GM12864 (cell line): ENCODE results near the gene EXOC7.

Source experiments
- DNase-seq: peaks from one replicate; pipeline ENCODE4 v3.0.0-alpha.2; 2011; ENCODE audit warnings: low read depth
- H3K4me3 ChIP-seq: 2 replicates; pipeline ENCODE4 v1.5.1; 2011; ENCODE audit warnings: mild to moderate bottlenecking, low read depth, low read length, control low read depth
- CTCF ChIP-seq: IDR thresholded peaks from 2 replicates; pipeline ENCODE4 v1.5.1; 2011; ENCODE audit warnings: low read depth, mild to moderate bottlenecking, moderate library complexity, low read length, control low read depth, inconsistent platforms; ENCODE audit errors: missing control alignments

Gene EXOC7, protein sequence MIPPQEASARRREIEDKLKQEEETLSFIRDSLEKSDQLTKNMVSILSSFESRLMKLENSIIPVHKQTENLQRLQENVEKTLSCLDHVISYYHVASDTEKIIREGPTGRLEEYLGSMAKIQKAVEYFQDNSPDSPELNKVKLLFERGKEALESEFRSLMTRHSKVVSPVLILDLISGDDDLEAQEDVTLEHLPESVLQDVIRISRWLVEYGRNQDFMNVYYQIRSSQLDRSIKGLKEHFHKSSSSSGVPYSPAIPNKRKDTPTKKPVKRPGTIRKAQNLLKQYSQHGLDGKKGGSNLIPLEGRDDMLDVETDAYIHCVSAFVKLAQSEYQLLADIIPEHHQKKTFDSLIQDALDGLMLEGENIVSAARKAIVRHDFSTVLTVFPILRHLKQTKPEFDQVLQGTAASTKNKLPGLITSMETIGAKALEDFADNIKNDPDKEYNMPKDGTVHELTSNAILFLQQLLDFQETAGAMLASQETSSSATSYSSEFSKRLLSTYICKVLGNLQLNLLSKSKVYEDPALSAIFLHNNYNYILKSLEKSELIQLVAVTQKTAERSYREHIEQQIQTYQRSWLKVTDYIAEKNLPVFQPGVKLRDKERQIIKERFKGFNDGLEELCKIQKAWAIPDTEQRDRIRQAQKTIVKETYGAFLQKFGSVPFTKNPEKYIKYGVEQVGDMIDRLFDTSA

DNA sequence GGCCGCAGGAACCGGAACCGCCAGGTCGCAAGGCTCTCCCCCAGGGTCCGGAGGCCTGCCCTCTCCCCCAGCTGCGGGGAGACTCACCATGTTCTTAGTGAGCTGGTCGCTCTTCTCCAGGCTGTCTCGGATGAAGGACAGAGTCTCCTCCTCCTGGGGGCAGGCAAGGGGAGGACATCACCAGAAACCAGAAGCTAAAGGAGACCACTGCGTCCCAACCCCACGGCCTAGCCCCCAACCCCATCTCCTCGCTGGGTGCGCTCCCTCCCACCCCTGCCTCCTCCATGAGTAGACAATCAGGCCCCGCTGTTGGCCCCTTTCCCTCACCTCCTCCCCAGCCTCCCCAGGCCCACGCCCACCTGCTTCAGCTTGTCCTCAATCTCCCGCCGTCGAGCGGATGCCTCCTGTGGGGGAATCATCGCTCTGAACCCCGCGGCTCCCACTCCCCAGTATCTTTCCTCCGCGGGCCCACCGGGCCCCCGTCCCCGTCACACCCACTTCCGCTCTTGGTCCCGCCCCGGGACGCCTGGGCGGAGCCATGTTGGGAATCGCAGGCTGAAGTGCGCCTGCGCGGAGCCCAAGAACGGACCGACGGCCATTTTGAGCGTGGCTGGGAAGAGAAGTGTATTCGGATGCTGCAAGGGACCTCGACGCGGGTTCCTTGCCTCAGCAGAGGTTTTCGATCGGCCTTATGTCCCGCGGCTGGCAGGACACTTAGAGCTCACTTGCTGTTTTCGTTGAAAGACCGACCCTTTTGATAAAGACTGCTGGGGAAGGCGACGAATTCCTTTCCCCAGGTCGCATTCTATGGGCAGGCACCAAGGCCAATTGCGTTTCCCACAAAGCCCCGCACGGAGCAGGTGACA lies at the start of gene EXOC7:
TSS of gene EXOC7 (minus strand) at position 514 of the 866 bp plus-strand sequence. CDS start at position 419, 95 bp downstream.
- DNase-seq: peak; percentile 58
- H3K4me3 ChIP-seq: peak within 1 kb of the TSS; percentile 94
- TF ChIP-seq CTCF: peak; percentile 13

- H3K4me3 ChIP-seq: no peak overlapping the region
- TF ChIP-seq CTCF: no peak
- DNase-seq: no peak
Observed at GRCh38 chr17:76153202-76153601, 49.6 kb upstream of the EXOC7 start.

- no peak for TF ChIP-seq CTCF
- DNase-seq: no peak
- no peak overlapping the region for H3K4me3 ChIP-seq
Observed at GRCh38 chr17:76152591-76152990, 49.0 kb upstream of the EXOC7 start.

- TF ChIP-seq CTCF: no peak
- no peak for DNase-seq
- H3K4me3 ChIP-seq: no peak overlapping the region
Observed at GRCh38 chr17:76151896-76152454, 48.4 kb upstream of the EXOC7 start.

- DNase-seq: no peak
- no peak for TF ChIP-seq CTCF
- no peak overlapping the region for H3K4me3 ChIP-seq
Observed at GRCh38 chr17:76150712-76151622, 47.4 kb upstream of the EXOC7 start.

DNA sequence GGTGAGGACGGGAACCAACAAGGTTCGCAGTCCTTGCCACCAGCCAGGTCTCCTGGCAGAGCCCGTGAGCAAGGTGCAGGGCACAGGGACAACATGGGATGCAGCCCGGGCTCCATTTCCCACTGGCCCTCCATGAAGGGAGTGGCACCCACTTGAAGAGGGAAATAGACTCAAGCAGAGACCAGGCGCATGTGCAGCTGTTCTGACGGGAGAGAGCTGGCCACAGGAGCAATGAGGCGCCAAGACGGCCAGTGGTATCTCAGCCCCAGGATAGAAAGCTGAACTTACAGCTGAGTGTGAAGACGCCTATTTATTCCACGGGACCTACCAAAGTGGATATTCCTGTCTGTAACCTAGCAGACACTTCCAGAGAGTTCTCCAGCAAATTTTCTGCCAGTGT lies 45.6 kb upstream of the EXOC7 start:
- no peak for TF ChIP-seq CTCF
- no peak overlapping the region for H3K4me3 ChIP-seq
- DNase-seq: no peak
